OCI-LY7 (cell line): Measurements from ENCODE around the gene CDCP2. TPM values are rescaled to one million over a fixed set of nuclear protein-coding genes. Genes with fewer than 3 reads are reported as not detected.

Experiments
- BruUV-seq: library from RNA; stranded (reverse); fragments of 400-500 nt; replicated peaks from 2 replicates; lab custom pipeline; 2021; lab: Mats Ljungman, UMichigan
- CTCF ChIA-PET: fragments of 300-600 bp; sonication (Branson Sonifier 250); formaldehyde crosslinking; loops from one replicate; lab custom pipeline; 2022; ENCODE audit warnings: antibody characterized with exemption; ENCODE audit not compliant: unreplicated experiment; lab: Charles Lee
- POLR2A ChIA-PET: fragments of 300-600 bp; sonication (Branson Sonifier 250); formaldehyde crosslinking; loops from one replicate; lab custom pipeline; 2022; ENCODE audit warnings: antibody characterized with exemption; lab: Charles Lee
- DNase-seq: peaks from one replicate; pipeline ENCODE4 v3.0.0-alpha.2; 2015; ENCODE audit warnings: low spot score
- H2AFZ ChIP-seq: fragments of 200-600 bp; sonication (generic), shearing (Covaris generic); 2 replicates; pipeline ENCODE4 v1.6.1; 2014; ENCODE audit warnings: mild to moderate bottlenecking, antibody characterized with exemption, low read length, moderate library complexity
- H3K27ac ChIP-seq: fragments of 200-600 bp; sonication (generic); 2 replicates; pipeline ENCODE4 v1.5.1; 2014; ENCODE audit warnings: mixed run types, low read depth, mild to moderate bottlenecking, moderate library complexity, low read length, inconsistent platforms; ENCODE audit not compliant: poor library complexity, severe bottlenecking
- H3K36me3 ChIP-seq: fragments of 200-600 bp; sonication (generic); 2 replicates; pipeline ENCODE4 v1.6.1; 2014; ENCODE audit warnings: mild to moderate bottlenecking, antibody characterized with exemption, low read length, moderate library complexity, mixed read lengths; ENCODE audit not compliant: insufficient read depth
- H3K4me1 ChIP-seq: fragments of 200-600 bp; sonication (generic); 2 replicates; pipeline ENCODE4 v1.5.1; 2014; ENCODE audit warnings: mild to moderate bottlenecking, low read length; ENCODE audit not compliant: insufficient read depth, poor library complexity, severe bottlenecking
- H3K4me2 ChIP-seq: fragments of 200-600 bp; sonication (generic); 2 replicates; pipeline ENCODE4 v1.6.1; 2014; ENCODE audit warnings: mild to moderate bottlenecking, low read length
- H3K4me3 ChIP-seq: fragments of 200-600 bp; sonication (generic); 2 replicates; pipeline ENCODE4 v1.5.1; 2014; ENCODE audit warnings: mild to moderate bottlenecking, low read depth, low read length; ENCODE audit not compliant: poor library complexity, severe bottlenecking
- H3K79me2 ChIP-seq: fragments of 200-600 bp; sonication (generic); 2 replicates; pipeline ENCODE4 v1.6.1; 2016; ENCODE audit warnings: low read depth, mild to moderate bottlenecking, low read length, moderate library complexity, mixed read lengths; ENCODE audit not compliant: insufficient read depth
- H3K9me2 ChIP-seq: fragments of 200-600 bp; sonication (generic); 2 replicates; pipeline ENCODE4 v1.6.1; 2016; ENCODE audit warnings: mild to moderate bottlenecking, low read length, mixed read lengths; ENCODE audit not compliant: insufficient read depth
- H3K9me3 ChIP-seq: fragments of 200-600 bp; sonication (generic); 2 replicates; pipeline ENCODE4 v1.6.1; 2014; ENCODE audit warnings: mild to moderate bottlenecking, mixed run types, low read length, mixed read lengths
- H4K20me1 ChIP-seq: fragments of 200-600 bp; sonication (generic); 2 replicates; pipeline ENCODE4 v1.6.1; 2014; ENCODE audit warnings: mild to moderate bottlenecking, antibody characterized with exemption, low read length, moderate library complexity, mixed read lengths; ENCODE audit not compliant: insufficient read depth
- EZH2phosphoT487 ChIP-seq: fragments of 200-600 bp; sonication (generic); IDR thresholded peaks from 2 replicates; pipeline ENCODE4 v1.6.1; 2018; ENCODE audit warnings: low read depth, borderline replicate concordance, mild to moderate bottlenecking, mixed run types, antibody characterized with exemption, low read length, moderate library complexity, mixed read lengths
- intact Hi-C: fragments of 100-400 bp; cut with micrococcal nuclease; formaldehyde crosslinking; loops from one replicate; pipeline ENCODE4 v1.10.0; 2022; ENCODE audit not compliant: unreplicated experiment
- total RNA-seq, 2 experiments: library from RNA; depleted of rRNA in 1 of 2; stranded (reverse); fragments of >200 nt in 1 of 2; shearing (Covaris generic) in 1 of 2; gene quantifications; 2 replicates each; pipeline ENCODE4 v1.2.3, GENCODE V29; 2014 to 2022
- TF ChIP-seq, protein P1 (sequence below): fragments of 200-600 bp; sonication (generic); conservative IDR thresholded peaks from 2 replicates; pipeline ENCODE4 v1.5.1; 2014; ENCODE audit warnings: mild to moderate bottlenecking, antibody characterized with exemption, low read length, moderate library complexity, mixed read lengths

The CDCP2 gene
- total RNA-seq, 2 experiments from 2014 or later = 0.09 TPM; not detected in 1

DNA sequence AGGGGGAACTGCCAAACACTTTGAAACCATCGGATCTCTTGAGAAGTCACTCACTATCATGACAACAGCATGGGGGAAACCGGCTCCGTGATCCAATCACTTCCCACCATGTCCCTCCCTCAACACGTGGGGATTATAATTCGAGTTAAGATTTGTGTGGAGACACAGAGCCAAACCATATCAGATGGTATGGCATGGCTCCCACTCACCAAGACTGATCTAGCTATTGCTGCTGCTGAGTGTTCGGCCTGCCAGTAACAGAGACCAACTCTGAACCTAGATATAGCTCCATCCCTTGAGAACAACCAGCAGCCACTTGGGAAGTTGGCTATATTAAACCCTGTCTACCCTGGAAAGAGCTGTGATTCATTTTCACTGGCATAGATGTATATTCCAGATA lies 49.4 kb downstream of the CDCP2 start:
- BruUV-seq = no TSS peak
- Histone ChIP-seq H3K4me1 (no peaks in the 10 kb centered on the region), H3K4me2 (no peak overlapping the region), H3K27ac (no peak overlapping the region), H3K4me3 (no peak overlapping the region), H3K9me2 (no peaks in the 10 kb centered on the region), H3K79me2 (no peaks in the 10 kb centered on the region), H3K9me3 (no peaks in the 10 kb centered on the region), H4K20me1 (no peaks in the 10 kb centered on the region), H3K36me3 (no peaks in the 10 kb centered on the region), H2AFZ (no peak overlapping the region)
- intact Hi-C loops = no loop called here
- POLR2A ChIA-PET = interaction anchor here (0.6 kb wide), 1 partner anchor 14 kb away, joined by 3 read pairs; no protein-coding TSS in a partner anchor
- CTCF ChIA-PET = interaction anchor here (0.7 kb wide), 1 partner anchor 14 kb away, joined by 3 read pairs; no protein-coding TSS in a partner anchor
- DNase-seq = no peak
- no peak for TF ChIP-seq EZH2phosphoT487
- TF ChIP-seq, protein P1, sequence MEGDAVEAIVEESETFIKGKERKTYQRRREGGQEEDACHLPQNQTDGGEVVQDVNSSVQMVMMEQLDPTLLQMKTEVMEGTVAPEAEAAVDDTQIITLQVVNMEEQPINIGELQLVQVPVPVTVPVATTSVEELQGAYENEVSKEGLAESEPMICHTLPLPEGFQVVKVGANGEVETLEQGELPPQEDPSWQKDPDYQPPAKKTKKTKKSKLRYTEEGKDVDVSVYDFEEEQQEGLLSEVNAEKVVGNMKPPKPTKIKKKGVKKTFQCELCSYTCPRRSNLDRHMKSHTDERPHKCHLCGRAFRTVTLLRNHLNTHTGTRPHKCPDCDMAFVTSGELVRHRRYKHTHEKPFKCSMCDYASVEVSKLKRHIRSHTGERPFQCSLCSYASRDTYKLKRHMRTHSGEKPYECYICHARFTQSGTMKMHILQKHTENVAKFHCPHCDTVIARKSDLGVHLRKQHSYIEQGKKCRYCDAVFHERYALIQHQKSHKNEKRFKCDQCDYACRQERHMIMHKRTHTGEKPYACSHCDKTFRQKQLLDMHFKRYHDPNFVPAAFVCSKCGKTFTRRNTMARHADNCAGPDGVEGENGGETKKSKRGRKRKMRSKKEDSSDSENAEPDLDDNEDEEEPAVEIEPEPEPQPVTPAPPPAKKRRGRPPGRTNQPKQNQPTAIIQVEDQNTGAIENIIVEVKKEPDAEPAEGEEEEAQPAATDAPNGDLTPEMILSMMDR = no peak

GRCh38 chr1:54100500-54100899 lies 52.3 kb downstream of the CDCP2 start:
- H4K20me1 ChIP-seq = no peaks in the 10 kb centered on the region
- ChIA-PET CTCF (no interaction called here), POLR2A (no interaction called here)
- no peak overlapping the region for H3K27ac ChIP-seq
- no peaks in the 10 kb centered on the region for H3K36me3 ChIP-seq
- H3K4me3 ChIP-seq = no peak overlapping the region
- no peak for TF ChIP-seq EZH2phosphoT487
- TF ChIP-seq, protein P1 = no peak
- no peak overlapping the region for H2AFZ ChIP-seq
- H3K4me1 ChIP-seq = no peaks in the 10 kb centered on the region
- DNase-seq = no peak
- H3K9me3 ChIP-seq = no peaks in the 10 kb centered on the region
- no peaks in the 10 kb centered on the region for H3K9me2 ChIP-seq
- H3K4me2 ChIP-seq = no peak overlapping the region
- BruUV-seq = no TSS peak
- intact Hi-C loops = no loop called here
- no peaks in the 10 kb centered on the region for H3K79me2 ChIP-seq

DNA sequence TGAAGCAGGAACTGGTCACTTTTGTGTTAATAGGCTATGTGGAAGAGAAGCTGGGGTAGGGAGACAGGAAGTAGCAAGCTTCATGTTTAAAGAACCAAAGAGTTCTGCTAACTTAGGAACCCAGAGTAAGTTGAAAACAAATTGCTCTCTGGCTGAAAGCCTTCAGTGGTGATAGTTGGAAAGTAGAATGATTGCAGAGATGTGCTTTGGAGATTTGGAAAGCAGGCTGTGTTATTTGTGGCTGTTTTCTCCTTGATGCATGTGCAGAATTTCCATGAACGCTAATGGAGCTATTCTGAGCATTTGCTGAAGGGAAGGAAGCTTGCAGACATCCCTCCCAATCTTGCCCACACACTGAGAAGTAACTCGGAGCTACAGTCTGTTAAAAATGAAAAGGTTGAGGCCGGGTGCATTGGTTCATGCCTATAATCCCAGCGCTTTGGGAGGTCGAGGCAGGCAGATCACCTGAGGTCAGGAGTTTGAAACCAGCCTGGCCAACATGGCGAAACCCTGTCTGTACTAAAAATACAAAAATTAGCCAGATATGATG lies 53.7 kb downstream of the CDCP2 start:
- intact Hi-C loops = no loop called here
- TF ChIP-seq, protein P1 = no peak
- no peak for TF ChIP-seq EZH2phosphoT487
- Histone ChIP-seq H3K9me3 (no peaks in the 10 kb centered on the region), H3K27ac (no peak overlapping the region), H3K79me2 (no peaks in the 10 kb centered on the region), H3K4me2 (no peak overlapping the region), H3K9me2 (no peaks in the 10 kb centered on the region), H3K36me3 (no peaks in the 10 kb centered on the region), H3K4me3 (no peak overlapping the region), H3K4me1 (no peaks in the 10 kb centered on the region), H4K20me1 (no peaks in the 10 kb centered on the region), H2AFZ (no peak overlapping the region)
- ChIA-PET POLR2A (interaction anchor here (0.7 to 1.3 kb wide), 3 partner anchors 13 to 49 kb away, joined by 3 to 5 read pairs (median 4); no protein-coding TSS in a partner anchor), CTCF (no interaction called here)
- no peak for DNase-seq
- no TSS peak for BruUV-seq
